Keratinocyte (primary cell): ENCODE measurements around the gene FNDC3A. TPM values are rescaled to one million over a fixed set of nuclear protein-coding genes. Genes with fewer than 3 reads are reported as not detected.

Experiments
- DNase-seq: peaks from one replicate; pipeline ENCODE4 v3.0.0-alpha.2; 2011; ENCODE audit warnings: low read depth, missing footprints, low spot score
- FAIRE-seq: peaks from 2 replicates; lab custom pipeline; 2011; peaks lifted over from hg19 to GRCh38; lab: Jason Lieb, UNC
- H2AFZ ChIP-seq: 2 replicates; pipeline ENCODE4 v1.6.0; 2012; ENCODE audit warnings: low read length, control low read depth, inconsistent platforms; ENCODE audit not compliant: control insufficient read depth
- H3K27ac ChIP-seq: 2 replicates; pipeline ENCODE4 v1.5.1; 2011; ENCODE audit warnings: low read length; ENCODE audit not compliant: control insufficient read depth, insufficient read depth
- H3K27me3 ChIP-seq: 3 replicates; pipeline ENCODE4 v1.6.0; 2011; ENCODE audit warnings: low read length; ENCODE audit not compliant: control insufficient read depth, insufficient read depth; ENCODE audit errors: extremely low read depth
- H3K36me3 ChIP-seq, 2 experiments: 2 replicates in 1 of 2; 3 replicates in 1 of 2; pipeline ENCODE4 v1.5.1; 2011; ENCODE audit warnings: low read length in 2 of 2, mild to moderate bottlenecking in 1 of 2; ENCODE audit not compliant: control insufficient read depth in 2 of 2, insufficient read depth in 2 of 2; ENCODE audit errors: extremely low read depth in 1 of 2
- H3K4me1 ChIP-seq: 3 replicates; pipeline ENCODE4 v1.5.1; 2011; ENCODE audit warnings: low read length; ENCODE audit not compliant: control insufficient read depth, insufficient read depth; ENCODE audit errors: extremely low read depth
- H3K4me2 ChIP-seq: 3 replicates; pipeline ENCODE4 v1.6.0; 2011; ENCODE audit warnings: low read depth, low read length; ENCODE audit not compliant: control insufficient read depth, insufficient read depth; ENCODE audit errors: extremely low read depth
- H3K4me3 ChIP-seq, 3 experiments: fragments of 200-600 bp in 1 of 3; sonication (generic) in 1 of 3; 2 replicates in 2 of 3; 3 replicates in 1 of 3; pipeline ENCODE4 v1.5.1; 2011 to 2016; ENCODE audit warnings: low read length in 3 of 3, mild to moderate bottlenecking in 3 of 3, control low read depth in 2 of 3, inconsistent platforms in 1 of 3, low read depth in 1 of 3, mixed read lengths in 1 of 3, mixed run types in 1 of 3, moderate library complexity in 1 of 3; ENCODE audit not compliant: control insufficient read depth in 2 of 3, insufficient read depth in 2 of 3; ENCODE audit errors: extremely low read depth in 1 of 3
- H3K79me2 ChIP-seq: 2 replicates; pipeline ENCODE4 v1.6.0; 2012; ENCODE audit warnings: low read length; ENCODE audit not compliant: control insufficient read depth, insufficient read depth
- H3K9ac ChIP-seq: 3 replicates; pipeline ENCODE4 v1.6.0; 2011; ENCODE audit warnings: low read length; ENCODE audit not compliant: control insufficient read depth, insufficient read depth; ENCODE audit errors: extremely low read depth
- H3K9me1 ChIP-seq: 3 replicates; pipeline ENCODE4 v1.6.0; 2011; ENCODE audit warnings: low read length; ENCODE audit not compliant: control insufficient read depth, insufficient read depth; ENCODE audit errors: extremely low read depth
- H3K9me3 ChIP-seq: 2 replicates; pipeline ENCODE4 v1.5.1; 2012; ENCODE audit warnings: low read depth, low read length; ENCODE audit not compliant: control insufficient read depth
- H4K20me1 ChIP-seq: 3 replicates; pipeline ENCODE4 v1.6.0; 2011; ENCODE audit warnings: low read length; ENCODE audit not compliant: control insufficient read depth, insufficient read depth; ENCODE audit errors: extremely low read depth
- CTCF ChIP-seq, 3 experiments: IDR thresholded peaks in 1 of 3; conservative IDR thresholded peaks in 1 of 3; optimal IDR thresholded peaks in 1 of 3; 2 replicates in 2 of 3; 3 replicates in 1 of 3; pipeline versions ENCODE3 to v1.5.1; 2011; ENCODE audit warnings: low read length in 3 of 3, mild to moderate bottlenecking in 3 of 3, moderate library complexity in 2 of 3, control low read depth in 1 of 3, inconsistent platforms in 1 of 3; ENCODE audit not compliant: insufficient read depth in 2 of 3; ENCODE audit errors: extremely low read depth in 1 of 3
- EZH2 ChIP-seq: IDR thresholded peaks from one replicate; pipeline ENCODE4 v1.6.1; 2012; ENCODE audit warnings: inconsistent platforms, mild to moderate bottlenecking, low read length, moderate library complexity
- dilution Hi-C: fragments of 300-500 bp; cut with MboI; formaldehyde crosslinking; loops from one replicate; pipeline ENCODE4 v1.7.0; 2020; ENCODE audit warnings: low sequenced_read_pairs; ENCODE audit not compliant: extremely low pct_ligation_motif_present
- polyA plus RNA-seq, 5 experiments: library from polyadenylated mRNA; depleted of rRNA in 3 of 5; stranded (reverse) in 3 of 5; stranded (forward) in 1 of 5; unstranded in 1 of 5; fragments of >200 nt; gene quantifications; 1 replicate in 1 of 5; 2 replicates in 3 of 5; 3 replicates in 1 of 5; pipeline versions ENCODE4 v1.2.1 to v1.2.3, GENCODE V29; 2011 to 2012; ENCODE audit warnings: missing spikeins in 2 of 5, low read depth in 1 of 5, low replicate concordance in 1 of 5

The FNDC3A gene
- polyA plus RNA-seq, 1 donor (not counting 4 experiments of a cell fraction or from before 2014, with no cell fraction given) = 28.4 TPM

GRCh38 chr13:49171359-49171758, 195.6 kb downstream of the FNDC3A start:
- no peak overlapping the region for H3K9ac ChIP-seq
- no peak overlapping the region for H3K4me3 ChIP-seq
- no peak overlapping the region for H2AFZ ChIP-seq
- TF ChIP-seq CTCF (optimal IDR thresholded peaks at IDR 0.05 in 1 of 3, IDR thresholded peaks at IDR 0.05 in 1 of 3, conservative IDR thresholded peaks at IDR 0.05 in 1 of 3; ENCODE audit: extremely low read depth in 1 of 3, insufficient read depth in 2 of 3, low read length in 3 of 3) (no peak), EZH2 (no peak)
- no peaks in the 10 kb centered on the region for H3K9me1 ChIP-seq
- H3K79me2 ChIP-seq = no peaks in the 10 kb centered on the region
- peaks cover 0 to 2% of the 10 kb centered on the region in 2 experiments for H3K36me3 ChIP-seq
- no peaks in the 10 kb centered on the region for H4K20me1 ChIP-seq
- DNase-seq = no peak
- H3K4me2 ChIP-seq = no peak overlapping the region
- no peaks in the 10 kb centered on the region for H3K27me3 ChIP-seq
- no peaks in the 10 kb centered on the region for H3K4me1 ChIP-seq
- no peaks in the 10 kb centered on the region for H3K9me3 ChIP-seq
- H3K27ac ChIP-seq = no peak overlapping the region
- dilution Hi-C loops = no loop called here
- FAIRE-seq = no peak

DNA sequence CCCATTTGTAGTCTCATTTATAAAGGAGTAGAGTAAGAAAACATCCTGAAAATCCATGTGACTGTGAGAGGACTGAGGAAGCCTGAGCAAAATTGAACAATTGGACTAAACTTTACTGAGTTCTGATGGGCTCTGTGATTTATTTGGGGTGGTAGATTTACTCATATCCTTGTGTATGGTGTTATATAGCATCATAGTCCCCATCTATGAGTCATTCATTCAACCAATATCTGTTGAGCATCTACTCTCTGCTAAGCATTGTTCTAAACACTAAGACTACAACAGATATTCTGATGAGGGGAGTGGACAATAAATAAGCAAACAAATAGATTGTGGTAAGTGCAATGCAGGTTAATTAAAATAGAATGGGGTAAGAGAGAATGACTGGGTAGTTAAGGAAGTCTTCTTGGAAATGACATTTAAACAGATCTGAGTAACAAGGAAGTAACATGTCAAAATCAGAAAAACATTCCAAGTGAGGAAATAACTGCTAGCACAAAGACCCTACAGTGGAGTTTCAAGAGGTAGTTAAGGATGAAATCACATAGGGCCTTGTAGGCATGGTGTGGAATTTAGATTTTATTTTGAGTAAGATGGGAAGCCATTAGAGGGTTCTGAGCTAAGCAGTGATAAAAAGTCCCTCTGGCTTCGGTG, 208.1 kb downstream of the FNDC3A start:
- dilution Hi-C loops = no loop called here
- H3K9me3 ChIP-seq = no peaks in the 10 kb centered on the region
- FAIRE-seq (no peak), DNase-seq (no peak)
- H3K27me3 ChIP-seq = no peaks in the 10 kb centered on the region
- no peak overlapping the region for H3K4me2 ChIP-seq
- H3K79me2 ChIP-seq = no peaks in the 10 kb centered on the region
- H3K4me3 ChIP-seq = no peak overlapping the region
- H3K27ac ChIP-seq = no peak overlapping the region
- TF ChIP-seq CTCF (optimal IDR thresholded peaks at IDR 0.05 in 1 of 3, IDR thresholded peaks at IDR 0.05 in 1 of 3, conservative IDR thresholded peaks at IDR 0.05 in 1 of 3; ENCODE audit: extremely low read depth in 1 of 3, insufficient read depth in 2 of 3, low read length in 3 of 3) = no peak
- no peak for TF ChIP-seq EZH2
- no peaks in the 10 kb centered on the region for H3K9me1 ChIP-seq
- H3K36me3 ChIP-seq = peaks cover 11% of the 10 kb centered on the region in 2 experiments
- no peak overlapping the region for H2AFZ ChIP-seq
- H4K20me1 ChIP-seq = no peaks in the 10 kb centered on the region
- H3K4me1 ChIP-seq = no peaks in the 10 kb centered on the region
- H3K9ac ChIP-seq = no peak overlapping the region
